Esophagus (tissue), 2 donors: ENCODE results near the gene STXBP1. TPM values are rescaled to one million over a fixed set of nuclear protein-coding genes. Genes with fewer than 3 reads are reported as not detected.

Experiments
- H3K27ac ChIP-seq, 2 donors: one replicate each; pipeline ENCODE4 v1.5.1; 2013; ENCODE audit warnings: low read depth in 2 of 2, mild to moderate bottlenecking in 2 of 2, inconsistent platforms in 1 of 2, low read length in 1 of 2, moderate library complexity in 1 of 2
- H3K27me3 ChIP-seq, 2 donors: one replicate each; pipeline ENCODE4 v1.6.1; 2013; ENCODE audit warnings: low read length in 2 of 2, control low read depth in 1 of 2, mild to moderate bottlenecking in 1 of 2; ENCODE audit not compliant: insufficient read depth in 2 of 2, control insufficient read depth in 1 of 2
- H3K36me3 ChIP-seq, 2 donors: one replicate each; pipeline ENCODE4 v1.6.1; 2013; ENCODE audit warnings: low read length in 1 of 2; ENCODE audit not compliant: control insufficient read depth in 2 of 2, insufficient read depth in 2 of 2
- H3K4me1 ChIP-seq, 2 donors: one replicate each; pipeline ENCODE4 v1.6.1; 2013; ENCODE audit warnings: low read length in 1 of 2; ENCODE audit not compliant: control insufficient read depth in 2 of 2, insufficient read depth in 2 of 2
- H3K4me3 ChIP-seq, 2 donors: one replicate each; pipeline ENCODE4 v1.5.1; 2013; ENCODE audit warnings: low read length in 2 of 2, mild to moderate bottlenecking in 2 of 2, low read depth in 1 of 2, moderate library complexity in 1 of 2
- H3K9me3 ChIP-seq, 2 donors: one replicate each; pipeline ENCODE4 v1.6.1; 2013; ENCODE audit warnings: mild to moderate bottlenecking in 2 of 2, low read depth in 1 of 2, low read length in 1 of 2, moderate library complexity in 1 of 2; ENCODE audit not compliant: control insufficient read depth in 2 of 2, insufficient read depth in 1 of 2
- WGBS, 2 donors: extraction: QIAGEN DNeasy Blood & Tissue Kit; methylation state at CpG; one replicate each; pipeline ENCODE4 v1.1.7; 2013; 5-methylcytosine and 5-hydroxymethylcytosine counted together
- polyA plus RNA-seq, 2 donors: library from polyadenylated mRNA; stranded (reverse); fragments of 200-250 nt; gene quantifications; one replicate each; pipeline ENCODE4 v1.2.3, GENCODE V29; 2013
- donor health status: healthy with polysubstance abuse.
- donor health status: Bipolar disorder and iron deficiency.

STXBP1 gene
- polyA plus RNA-seq, 2 donors, result 4.7 to 7.1 TPM

DNA sequence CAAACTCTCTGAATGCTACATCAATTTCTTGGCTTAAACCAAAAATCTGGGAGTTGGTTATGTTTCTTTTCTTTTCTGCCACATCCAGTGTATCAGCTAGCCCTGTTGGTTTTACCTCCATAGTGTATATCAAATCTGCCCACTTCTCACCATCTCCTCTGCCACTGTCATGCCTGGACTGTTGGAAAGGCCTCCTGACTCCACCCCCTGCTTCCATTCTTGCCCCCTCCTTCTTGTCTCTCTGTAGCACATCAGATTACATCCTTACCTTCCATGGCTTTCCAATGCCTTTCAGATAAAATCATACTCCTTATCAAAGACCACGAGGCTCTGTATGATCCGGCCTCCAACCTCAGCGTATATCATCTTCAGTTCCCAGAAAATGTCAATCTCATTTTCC is 35.4 kb downstream of the STXBP1 start:
- H3K27me3 ChIP-seq, result no peaks in the 10 kb centered on the region
- H3K4me1 ChIP-seq, result no peaks in the 10 kb centered on the region
- no peaks in the 10 kb centered on the region for H3K36me3 ChIP-seq
- no peak overlapping the region for H3K4me3 ChIP-seq
- H3K9me3 ChIP-seq, result no peaks in the 10 kb centered on the region
- H3K27ac ChIP-seq, result no peak overlapping the region
- 83 to 89% methylated on average over 3 of the region's 3 CpGs for WGBS, 2 donors

DNA sequence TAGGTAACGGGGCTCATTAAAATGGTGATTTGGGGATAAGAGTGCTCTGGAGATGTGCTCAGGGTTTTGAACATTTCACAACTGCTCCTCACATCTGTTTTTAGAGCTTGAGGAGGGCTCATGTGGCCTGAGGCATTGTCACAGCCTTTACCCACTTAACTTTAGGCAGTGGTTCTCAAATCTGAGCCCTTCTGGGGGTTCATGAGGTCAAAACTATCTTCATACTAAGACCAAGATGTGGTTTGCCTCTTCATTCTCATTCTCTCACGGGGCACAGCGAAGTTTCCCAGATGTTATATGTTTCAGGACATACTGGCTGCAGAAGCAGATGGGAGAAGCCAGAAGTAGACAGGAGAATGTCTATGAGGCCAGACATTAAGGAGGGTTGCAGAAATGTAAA is 38.4 kb downstream of the STXBP1 start:
- Histone ChIP-seq H3K36me3 (peaks cover 0 to 4% of the 10 kb centered on the region in 2 donors), H3K27ac (no peak overlapping the region), H3K4me1 (no peaks in the 10 kb centered on the region), H3K4me3 (no peak overlapping the region), H3K27me3 (no peaks in the 10 kb centered on the region), H3K9me3 (no peaks in the 10 kb centered on the region)
- WGBS, 2 donors, result 78 to 79% methylated on average over 2 to 3 of the region's 3 CpGs

DNA sequence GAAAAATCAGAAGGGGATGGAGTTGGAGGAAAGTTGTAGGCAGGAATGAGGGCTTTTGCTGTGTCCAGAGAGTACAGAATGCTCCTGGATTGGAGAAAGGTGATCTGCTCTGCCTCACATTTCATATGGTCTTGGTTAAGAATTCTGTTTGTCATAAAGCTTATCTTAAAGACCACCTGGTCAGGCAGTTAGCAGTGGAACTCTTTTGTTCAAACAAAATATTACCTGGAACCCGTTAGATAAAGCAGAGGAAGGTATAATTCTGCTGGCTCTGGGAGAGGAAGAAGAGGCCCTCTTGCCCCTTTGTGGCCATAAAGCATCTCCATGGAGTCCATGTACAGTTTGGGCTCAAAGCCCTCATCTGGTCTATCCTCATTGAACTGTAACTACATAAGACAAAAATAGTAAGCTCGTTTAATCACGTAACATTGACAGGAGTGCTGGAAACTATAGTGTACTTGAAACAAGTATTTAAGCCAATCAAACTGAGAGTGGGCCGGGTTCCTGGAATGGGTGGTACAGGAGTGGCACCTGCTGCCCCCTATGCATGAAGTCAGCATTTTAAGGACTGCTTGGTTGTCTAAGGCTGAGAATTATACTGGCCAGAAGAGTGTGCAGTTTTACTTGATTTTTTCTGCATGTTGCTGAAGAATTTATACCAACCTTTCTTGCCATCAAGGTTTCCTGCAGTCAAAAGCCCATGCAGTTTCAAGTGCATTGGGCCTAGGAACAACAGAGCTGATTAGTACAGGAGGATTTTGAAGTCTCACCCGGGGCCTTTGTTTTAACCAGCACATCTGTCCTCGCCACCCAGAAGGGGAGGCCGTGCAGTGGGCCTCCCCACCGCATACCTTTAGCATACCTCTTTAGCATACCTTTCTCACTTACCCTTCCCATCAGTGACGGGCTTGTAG is 39.9 kb downstream of the STXBP1 start:
- Histone ChIP-seq H3K27ac (no peak overlapping the region), H3K36me3 (peaks cover 0 to 4% of the 10 kb centered on the region in 2 donors), H3K4me1 (no peaks in the 10 kb centered on the region), H3K4me3 (no peak overlapping the region), H3K9me3 (no peaks in the 10 kb centered on the region), H3K27me3 (no peaks in the 10 kb centered on the region)
- 79 to 90% methylated on average over 9 of the region's 9 CpGs for WGBS, 2 donors

DNA sequence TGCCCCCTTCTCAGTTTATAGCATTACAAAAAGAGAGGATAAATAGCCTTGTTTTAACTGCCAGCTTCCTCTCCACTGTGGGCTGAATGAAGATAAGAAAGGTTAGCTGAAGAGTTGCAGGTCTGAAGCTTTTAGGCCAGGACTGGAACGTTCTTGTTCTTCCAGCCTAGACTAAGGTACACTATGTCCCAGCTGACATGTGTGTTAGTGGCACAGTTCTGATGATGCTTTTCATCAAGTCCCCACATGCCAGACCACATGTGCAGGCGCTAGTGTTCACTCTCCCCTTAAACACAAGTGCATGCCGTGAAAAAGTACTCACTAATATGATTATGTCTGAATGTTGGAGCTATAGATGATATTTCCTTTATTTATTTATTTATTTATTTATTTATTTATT is 40.7 kb downstream of the STXBP1 start:
- peaks cover 0 to 4% of the 10 kb centered on the region in 2 donors for H3K36me3 ChIP-seq
- H3K4me1 ChIP-seq, result no peaks in the 10 kb centered on the region
- no peaks in the 10 kb centered on the region for H3K9me3 ChIP-seq
- no peaks in the 10 kb centered on the region for H3K27me3 ChIP-seq
- H3K4me3 ChIP-seq, result no peak overlapping the region
- H3K27ac ChIP-seq, result no peak overlapping the region
- 85 to 90% methylated on average over 3 of the region's 3 CpGs for WGBS, 2 donors

DNA sequence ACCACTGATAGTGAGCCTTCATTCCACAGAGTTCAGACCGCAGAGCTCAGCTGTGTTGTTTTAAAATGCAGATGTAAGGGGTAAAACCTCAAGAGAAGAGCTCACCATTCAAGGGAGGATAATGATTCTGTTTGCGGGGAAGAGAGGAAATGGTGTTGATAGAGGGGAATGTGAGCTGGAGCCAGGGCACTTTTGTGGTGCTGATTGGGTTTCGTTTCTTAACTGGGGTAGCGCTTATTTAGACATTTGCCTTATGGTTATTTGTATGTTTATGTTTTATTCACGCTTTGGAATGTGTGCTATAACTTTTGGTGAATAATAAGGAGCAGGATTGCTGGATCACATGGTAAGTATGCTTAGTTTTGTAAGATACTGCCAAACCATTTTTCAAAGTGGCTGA is 42.5 kb downstream of the STXBP1 start:
- peaks cover 0 to 4% of the 10 kb centered on the region in 2 donors for H3K36me3 ChIP-seq
- WGBS, 2 donors, result 81 to 90% methylated on average over 5 of the region's 5 CpGs
- no peaks in the 10 kb centered on the region for H3K9me3 ChIP-seq
- H3K4me3 ChIP-seq, result no peak overlapping the region
- H3K27ac ChIP-seq, result no peak overlapping the region
- H3K27me3 ChIP-seq, result no peaks in the 10 kb centered on the region
- H3K4me1 ChIP-seq, result no peaks in the 10 kb centered on the region

DNA sequence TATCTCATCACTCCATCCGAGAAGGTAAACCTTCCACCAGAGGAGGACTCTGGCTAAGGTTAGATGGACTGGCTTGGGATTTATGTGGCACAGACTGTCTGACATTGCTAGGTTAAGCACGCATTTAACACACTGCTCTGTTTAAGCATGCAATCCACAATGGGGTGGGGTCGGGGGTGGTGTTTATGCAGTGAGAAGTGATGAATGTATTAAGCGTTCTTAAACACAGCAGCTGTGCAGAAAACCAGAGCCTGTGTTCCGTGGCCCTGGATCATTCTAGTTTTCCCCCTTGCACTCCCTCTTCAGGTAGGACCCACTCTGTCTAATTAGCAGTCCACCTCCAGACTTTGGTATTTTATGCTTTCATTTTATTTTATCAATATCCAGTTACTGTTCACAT is 46.4 kb downstream of the STXBP1 start:
- no peak overlapping the region for H3K4me3 ChIP-seq
- no peaks in the 10 kb centered on the region for H3K27me3 ChIP-seq
- peaks cover 0 to 4% of the 10 kb centered on the region in 2 donors for H3K36me3 ChIP-seq
- no peaks in the 10 kb centered on the region for H3K9me3 ChIP-seq
- WGBS, 2 donors, result 80 to 82% methylated on average over 5 of the region's 5 CpGs
- H3K4me1 ChIP-seq, result no peaks in the 10 kb centered on the region
- H3K27ac ChIP-seq, result no peak overlapping the region

DNA sequence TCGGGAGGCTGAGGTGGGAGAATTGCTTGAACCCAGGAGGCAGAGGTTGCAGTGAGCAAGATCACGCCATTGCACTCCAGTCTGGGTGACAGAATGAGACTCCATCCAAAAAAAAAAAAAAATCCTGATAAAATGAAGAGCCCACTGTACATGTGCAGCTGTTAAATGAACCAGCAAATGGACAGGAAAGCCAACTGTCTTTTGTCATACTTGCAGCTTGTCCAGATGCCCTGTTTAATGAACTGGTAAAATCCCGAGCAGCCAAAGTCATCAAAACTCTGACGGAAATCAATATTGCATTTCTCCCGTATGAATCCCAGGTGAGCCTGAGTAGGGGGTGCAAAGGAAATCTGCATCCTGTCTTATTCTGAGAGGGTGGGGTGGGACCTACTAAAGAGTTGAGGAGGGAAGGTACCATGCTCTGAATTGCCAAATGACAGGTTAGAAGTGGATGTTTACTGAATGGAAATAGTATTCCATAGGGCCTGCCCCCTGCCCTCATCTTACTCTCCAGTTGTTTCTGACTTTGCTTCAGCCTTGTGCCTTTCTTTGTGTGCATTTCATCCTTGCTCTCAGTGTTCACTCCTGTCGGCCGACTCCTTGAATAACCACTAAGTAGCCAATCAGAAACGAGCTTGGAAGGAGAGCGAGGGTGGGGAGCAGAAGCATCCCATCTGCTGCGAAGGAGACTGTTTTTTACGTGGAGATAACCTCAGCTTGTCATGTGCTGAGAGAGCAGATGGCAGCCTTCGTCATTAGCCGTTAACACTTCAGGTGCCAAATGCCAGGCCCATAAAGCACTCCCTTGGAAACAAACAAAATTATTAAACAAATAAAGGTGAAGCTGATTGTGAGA is 49.0 kb downstream of the STXBP1 start:
- Histone ChIP-seq H3K4me3 (no peak overlapping the region), H3K36me3 (peaks cover 4 to 10% of the 10 kb centered on the region in 2 donors), H3K4me1 (peaks cover 0 to 2% of the 10 kb centered on the region in 2 donors), H3K9me3 (no peaks in the 10 kb centered on the region), H3K27me3 (no peaks in the 10 kb centered on the region), H3K27ac (no peak overlapping the region)
- WGBS, 2 donors, result 71 to 77% methylated on average over 13 of the region's 13 CpGs

DNA sequence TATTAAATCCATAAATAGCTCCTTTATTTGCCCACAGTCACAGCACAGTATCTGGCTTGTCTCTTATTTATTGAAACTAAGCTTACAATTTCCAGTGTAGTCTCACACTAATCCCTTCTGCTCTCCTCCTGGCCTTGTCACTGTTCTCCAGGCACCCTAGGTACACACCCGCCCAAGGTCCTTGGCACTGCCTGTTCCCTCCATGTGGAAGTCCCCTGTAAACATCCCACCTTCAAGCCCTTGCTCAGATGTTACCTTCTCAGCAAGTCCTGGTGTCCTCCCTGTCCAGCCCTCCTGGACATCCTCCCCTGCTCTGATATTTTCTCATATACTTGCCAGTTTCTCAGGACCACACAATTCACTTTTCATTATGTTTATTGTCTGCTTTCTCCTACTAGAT is 50.5 kb downstream of the STXBP1 start:
- Histone ChIP-seq H3K36me3 (peaks cover 4 to 10% of the 10 kb centered on the region in 2 donors), H3K9me3 (no peaks in the 10 kb centered on the region), H3K4me3 (no peak overlapping the region), H3K27me3 (no peaks in the 10 kb centered on the region), H3K27ac (no peak overlapping the region), H3K4me1 (peaks cover 0 to 2% of the 10 kb centered on the region in 2 donors)
- WGBS, 2 donors, result 78% methylated on average over 1 of the region's 1 CpG

DNA sequence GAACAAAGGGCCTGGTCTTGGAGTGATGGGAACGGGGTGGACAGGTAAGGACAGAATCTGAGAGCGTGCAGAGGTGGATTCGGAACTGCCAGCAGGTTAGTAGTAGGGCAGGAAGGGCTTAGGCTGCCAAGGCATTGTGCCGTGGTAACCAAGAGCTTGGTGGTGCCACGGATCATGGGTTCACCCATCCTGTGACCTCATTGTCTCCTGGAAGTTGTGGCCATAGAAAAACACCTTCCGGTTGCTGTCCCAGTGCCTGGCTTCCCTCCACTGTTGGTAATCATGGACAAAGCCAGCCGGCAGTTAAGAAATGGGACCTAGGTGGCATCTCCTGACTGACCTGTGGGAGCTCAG is 52.2 kb downstream of the STXBP1 start:
- Histone ChIP-seq H3K36me3 (peaks cover 4 to 10% of the 10 kb centered on the region in 2 donors), H3K4me1 (peaks cover 0 to 2% of the 10 kb centered on the region in 2 donors), H3K27me3 (no peaks in the 10 kb centered on the region), H3K27ac (peak overlapping the region in 1 of 2 donors; percentile 2), H3K4me3 (no peak overlapping the region), H3K9me3 (no peaks in the 10 kb centered on the region)
- 89 to 90% methylated on average over 7 of the region's 7 CpGs for WGBS, 2 donors
